Neural cell (in vitro differentiated cells): Measurements from ENCODE around the gene UNC119B.

ENCODE experiments used
- EP300 ChIP-seq: fragments of 450-650 bp; conservative IDR thresholded peaks from 2 replicates; pipeline ENCODE4 v1.6.1; 2014; ENCODE audit warnings: antibody characterized with exemption, mild to moderate bottlenecking, moderate library complexity; ENCODE audit not compliant: poor library complexity, severe bottlenecking
- EZH2 ChIP-seq: fragments of 200-600, 300-800 bp; shearing (Covaris generic), sonication (generic); IDR thresholded peaks from 2 replicates; pipeline ENCODE4 v1.6.1; 2014; ENCODE audit warnings: antibody characterized with exemption, low read length, borderline replicate concordance, mild to moderate bottlenecking; ENCODE audit not compliant: insufficient read depth, poor library complexity, severe bottlenecking
- MXI1 ChIP-seq: fragments of 450-650 bp; conservative IDR thresholded peaks from 2 replicates; pipeline ENCODE4 v1.6.1; 2014; ENCODE audit warnings: antibody characterized with exemption, mild to moderate bottlenecking; ENCODE audit not compliant: poor library complexity, severe bottlenecking
- RAD21 ChIP-seq: fragments of 450-650 bp; conservative IDR thresholded peaks from 2 replicates; pipeline ENCODE4 v1.6.1; 2014; ENCODE audit warnings: antibody characterized with exemption, mild to moderate bottlenecking, moderate library complexity
- REST ChIP-seq: IDR thresholded peaks from 2 replicates; pipeline ENCODE4 v1.6.1; 2012; ENCODE audit warnings: borderline replicate concordance
- SMC3 ChIP-seq: fragments of 450-650 bp; conservative IDR thresholded peaks from 2 replicates; pipeline ENCODE4 v1.6.1; 2014; ENCODE audit warnings: antibody characterized with exemption, mild to moderate bottlenecking, moderate library complexity; ENCODE audit not compliant: poor library complexity
- TAF1 ChIP-seq: IDR thresholded peaks from 2 replicates; pipeline ENCODE4 v1.6.1; 2012; ENCODE audit warnings: low read depth
- TF ChIP-seq, protein P1 (sequence below): fragments of 450-650 bp; IDR thresholded peaks from 2 replicates; pipeline ENCODE4 v1.5.1; 2014; ENCODE audit warnings: antibody characterized with exemption, mild to moderate bottlenecking, moderate library complexity; ENCODE audit not compliant: poor library complexity, severe bottlenecking

GRCh38 chr12:120690978-120691377, 19.3 kb upstream of the UNC119B start:
- TF ChIP-seq, protein P1, sequence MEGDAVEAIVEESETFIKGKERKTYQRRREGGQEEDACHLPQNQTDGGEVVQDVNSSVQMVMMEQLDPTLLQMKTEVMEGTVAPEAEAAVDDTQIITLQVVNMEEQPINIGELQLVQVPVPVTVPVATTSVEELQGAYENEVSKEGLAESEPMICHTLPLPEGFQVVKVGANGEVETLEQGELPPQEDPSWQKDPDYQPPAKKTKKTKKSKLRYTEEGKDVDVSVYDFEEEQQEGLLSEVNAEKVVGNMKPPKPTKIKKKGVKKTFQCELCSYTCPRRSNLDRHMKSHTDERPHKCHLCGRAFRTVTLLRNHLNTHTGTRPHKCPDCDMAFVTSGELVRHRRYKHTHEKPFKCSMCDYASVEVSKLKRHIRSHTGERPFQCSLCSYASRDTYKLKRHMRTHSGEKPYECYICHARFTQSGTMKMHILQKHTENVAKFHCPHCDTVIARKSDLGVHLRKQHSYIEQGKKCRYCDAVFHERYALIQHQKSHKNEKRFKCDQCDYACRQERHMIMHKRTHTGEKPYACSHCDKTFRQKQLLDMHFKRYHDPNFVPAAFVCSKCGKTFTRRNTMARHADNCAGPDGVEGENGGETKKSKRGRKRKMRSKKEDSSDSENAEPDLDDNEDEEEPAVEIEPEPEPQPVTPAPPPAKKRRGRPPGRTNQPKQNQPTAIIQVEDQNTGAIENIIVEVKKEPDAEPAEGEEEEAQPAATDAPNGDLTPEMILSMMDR, result no peak
- no peak for TF ChIP-seq EZH2
- no peak for TF ChIP-seq SMC3
- no peak for TF ChIP-seq EP300
- TF ChIP-seq REST, result no peak
- TF ChIP-seq MXI1, result no peak
- no peak for TF ChIP-seq RAD21
- no peak for TF ChIP-seq TAF1
